ENCODE data around the gene SNX27. TPM values are rescaled to one million over a fixed set of nuclear protein-coding genes. Genes with fewer than 3 reads are reported as not detected.
"Not testable (repeated sequence)": the region's sequence is repeated elsewhere in the genome, so short reads cannot be mapped to it uniquely, and the experiment has no call there.

SNX27 gene
- total and polyA plus RNA-seq, 2 donors (not counting 1 experiment from before 2014, with no cell fraction given), result 13.5 to 45.6 TPM

GRCh38 chr1:151668090-151668489 lies 56.2 kb downstream of the SNX27 start:
- no peak overlapping the region for H3K4me3 ChIP-seq (ENCODE audit: control extremely low read depth in 1 of 5, extremely low read depth in 1 of 5, insufficient read depth in 1 of 5, low read depth in 2 of 5, low read length in 4 of 5)
- Mint-ChIP-seq H3K4me3 (no peak overlapping the region), H3K9me3 (ENCODE audit: insufficient read depth) (no peaks in the 10 kb centered on the region), H3K27me3 (no peaks in the 10 kb centered on the region), H3K4me1 (no peaks in the 10 kb centered on the region), H3K27ac (no peak overlapping the region)
- no peaks in the 10 kb centered on the region for H4K20me1 ChIP-seq (ENCODE audit: control insufficient read depth, insufficient read depth, low read length, poor library complexity, severe bottlenecking)
- H3K9ac ChIP-seq (ENCODE audit: low read length), result no peak overlapping the region
- WGBS (ENCODE audit: insufficient coverage), result 100% methylated on average over 1 of the region's 3 CpGs
- peaks cover 0 to 4% (median 0%) of the 10 kb centered on the region in 3 donors for H3K9me3 ChIP-seq (ENCODE audit: control extremely low read depth in 1 of 3, control insufficient read depth in 2 of 3, insufficient read depth in 1 of 3, low read length in 2 of 3)
- TF ChIP-seq CTCF (IDR thresholded peaks at IDR 0.05), result no peak
- no peak for TF ChIP-seq EZH2 (IDR thresholded peaks at IDR 0.05; ENCODE audit: borderline replicate concordance, insufficient read depth, low read depth, low read length, poor library complexity, severe bottlenecking)
- intact Hi-C loops (cut with micrococcal nuclease), result no loop called here
- H3K79me2 ChIP-seq (ENCODE audit: control insufficient read depth, insufficient read depth, low read length), result no peaks in the 10 kb centered on the region
- POLR2A ChIA-PET, result no interaction called here
- CTCF ChIA-PET, result interaction anchor here (0.6 kb wide), 1 partner anchor 471 kb away, joined by 3 read pairs; no protein-coding TSS in a partner anchor
- DNase-seq, result no peak
- no peak overlapping the region for H2AFZ ChIP-seq (ENCODE audit: insufficient read depth, low read depth, low read length, poor library complexity, severe bottlenecking)
- peaks cover 5 to 23% of the 10 kb centered on the region in 2 experiments for H3K36me3 ChIP-seq (replicated peaks in 1 of 2; ENCODE audit: control extremely low read depth in 1 of 2, control insufficient read depth in 1 of 2, extremely low read depth in 1 of 2, insufficient read depth in 2 of 2, low read length in 1 of 2)
- H3K27ac ChIP-seq (ENCODE audit: low read length in 2 of 2), result no peak overlapping the region
- H3K27me3 ChIP-seq (replicated peaks in 1 of 4; ENCODE audit: control extremely low read depth in 1 of 4, control insufficient read depth in 3 of 4, insufficient read depth in 4 of 4, low read length in 3 of 4), result no peaks in the 10 kb centered on the region
- no peak overlapping the region for H3K4me2 ChIP-seq (replicated peaks; ENCODE audit: low read depth, low read length, poor library complexity, severe bottlenecking)
- H3K4me1 ChIP-seq (ENCODE audit: control insufficient read depth in 2 of 2, insufficient read depth in 2 of 2, low read length in 2 of 2), result no peaks in the 10 kb centered on the region
- no peak for ATAC-seq (ENCODE audit: low read depth)

- POLR2A ChIA-PET; DNase-seq; H3K9me3 ChIP-seq (ENCODE audit: control extremely low read depth in 1 of 3, control insufficient read depth in 2 of 3, insufficient read depth in 1 of 3, low read length in 2 of 3); H3K4me3 ChIP-seq (ENCODE audit: control extremely low read depth in 1 of 5, extremely low read depth in 1 of 5, insufficient read depth in 1 of 5, low read depth in 2 of 5, low read length in 4 of 5); H3K4me3 Mint-ChIP-seq; H2AFZ ChIP-seq (ENCODE audit: insufficient read depth, low read depth, low read length, poor library complexity, severe bottlenecking); H4K20me1 ChIP-seq (ENCODE audit: control insufficient read depth, insufficient read depth, low read length, poor library complexity, severe bottlenecking); H3K27ac ChIP-seq (ENCODE audit: low read length in 2 of 2); H3K79me2 ChIP-seq (ENCODE audit: control insufficient read depth, insufficient read depth, low read length); H3K4me1 ChIP-seq (ENCODE audit: control insufficient read depth in 2 of 2, insufficient read depth in 2 of 2, low read length in 2 of 2); H3K27ac Mint-ChIP-seq; H3K9me3 Mint-ChIP-seq (ENCODE audit: insufficient read depth); H3K9ac ChIP-seq (ENCODE audit: low read length); H3K27me3 Mint-ChIP-seq; H3K4me2 ChIP-seq (replicated peaks; ENCODE audit: low read depth, low read length, poor library complexity, severe bottlenecking); intact Hi-C loops (cut with micrococcal nuclease); ATAC-seq (ENCODE audit: low read depth); H3K27me3 ChIP-seq (replicated peaks in 1 of 4; ENCODE audit: control extremely low read depth in 1 of 4, control insufficient read depth in 3 of 4, insufficient read depth in 4 of 4, low read length in 3 of 4); CTCF ChIA-PET; H3K4me1 Mint-ChIP-seq: not testable (repeated sequence)
- WGBS (ENCODE audit: insufficient coverage), result no CpG with 5 or more reads among the region's 2 CpGs
- peaks cover 5 to 31% of the 10 kb centered on the region in 2 experiments for H3K36me3 ChIP-seq (replicated peaks in 1 of 2; ENCODE audit: control extremely low read depth in 1 of 2, control insufficient read depth in 1 of 2, extremely low read depth in 1 of 2, insufficient read depth in 2 of 2, low read length in 1 of 2)
Observed at GRCh38 chr1:151670036-151670675, 58.3 kb downstream of the SNX27 start.

All from B cell (primary cell).